HG02571 (cell line): ENCODE results near the gene GPC2.
"Not testable (repeated sequence)": the region's sequence is repeated elsewhere in the genome, so short reads cannot be mapped to it uniquely, and the experiment has no call there.

Experiments
- ATAC-seq: cut with Tn5 transposase; IDR thresholded peaks from one replicate; pipeline ENCODE4 v1.9.1; 2021; ENCODE audit warnings: mild to moderate bottlenecking, moderate library complexity; ENCODE audit not compliant: unreplicated experiment

GPC2 gene

DNA sequence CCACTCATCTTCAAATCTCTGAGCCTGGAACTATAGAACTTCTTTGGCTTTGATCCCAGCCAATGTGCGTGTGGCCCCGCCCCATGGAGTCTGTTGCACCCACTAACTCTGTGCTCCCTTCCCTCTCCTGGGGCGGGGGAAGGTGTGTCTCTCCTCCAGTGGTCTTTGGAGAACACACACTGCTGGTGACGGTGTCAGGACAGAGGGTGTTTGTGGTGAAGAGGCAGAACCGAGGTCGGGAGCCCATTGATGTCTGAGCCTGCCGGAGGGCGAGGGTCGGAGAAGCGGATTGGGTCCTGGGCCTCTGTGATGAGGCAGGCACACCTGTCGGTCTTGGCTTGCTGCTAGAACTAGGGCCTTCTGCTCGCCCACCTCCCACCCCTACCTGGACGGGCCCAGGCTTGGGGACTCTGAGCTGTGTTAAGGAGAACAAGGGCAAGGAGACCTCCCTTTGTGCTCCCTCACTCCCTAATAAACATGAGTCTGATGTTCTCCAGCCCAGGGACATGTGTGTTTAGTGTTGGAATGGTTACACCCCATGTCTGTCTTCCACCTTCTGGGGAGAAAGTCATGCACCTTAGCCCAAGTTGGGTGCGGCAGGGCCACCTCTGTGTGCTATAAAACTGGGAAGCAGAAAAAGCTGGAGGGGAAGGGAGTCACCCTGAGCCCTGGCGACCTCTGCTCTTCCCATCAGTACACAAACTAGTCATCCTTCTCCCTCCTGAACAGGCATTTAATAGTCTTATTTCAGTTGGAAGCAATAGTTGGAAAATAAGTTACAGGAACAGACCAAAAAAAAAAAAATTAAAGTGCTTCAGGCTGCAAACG is 23.3 kb downstream of the GPC2 start:
- no peak for ATAC-seq

DNA sequence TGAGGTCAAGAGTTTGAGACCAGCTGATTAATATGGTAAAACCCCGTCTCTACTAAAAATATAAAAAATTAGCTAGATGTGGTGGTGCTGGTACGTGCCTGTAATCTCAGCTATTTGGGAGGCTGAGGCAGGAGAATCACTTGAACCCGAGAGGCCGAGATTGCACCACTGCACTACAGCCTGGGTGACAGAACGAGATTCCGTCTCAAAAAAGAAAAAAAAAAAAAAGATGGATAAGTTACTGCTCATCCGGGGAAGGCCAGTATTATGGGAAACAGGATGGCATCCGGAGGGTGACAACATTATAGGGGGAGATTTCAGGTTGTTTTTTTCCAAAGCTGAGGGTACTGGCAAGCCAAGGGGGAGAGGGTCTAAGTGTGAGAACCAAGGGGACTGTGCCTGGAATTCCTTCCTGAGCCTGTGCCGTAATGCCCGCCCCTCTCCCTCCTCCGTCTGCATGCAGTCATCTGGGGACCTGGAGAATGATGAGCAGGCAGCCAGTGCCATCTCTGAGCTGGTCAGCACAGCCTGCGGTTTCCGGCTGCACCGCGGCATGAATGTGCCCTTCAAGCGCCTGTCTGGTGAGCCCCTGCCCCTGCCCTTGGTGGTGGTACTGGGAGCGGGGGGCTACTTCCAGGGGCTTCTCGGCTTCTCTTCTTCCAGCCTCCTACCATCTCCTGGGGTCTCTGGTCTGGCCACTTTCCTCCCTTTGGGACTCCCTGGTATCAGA is 24.1 kb downstream of the GPC2 start:
- ATAC-seq: no peak

DNA sequence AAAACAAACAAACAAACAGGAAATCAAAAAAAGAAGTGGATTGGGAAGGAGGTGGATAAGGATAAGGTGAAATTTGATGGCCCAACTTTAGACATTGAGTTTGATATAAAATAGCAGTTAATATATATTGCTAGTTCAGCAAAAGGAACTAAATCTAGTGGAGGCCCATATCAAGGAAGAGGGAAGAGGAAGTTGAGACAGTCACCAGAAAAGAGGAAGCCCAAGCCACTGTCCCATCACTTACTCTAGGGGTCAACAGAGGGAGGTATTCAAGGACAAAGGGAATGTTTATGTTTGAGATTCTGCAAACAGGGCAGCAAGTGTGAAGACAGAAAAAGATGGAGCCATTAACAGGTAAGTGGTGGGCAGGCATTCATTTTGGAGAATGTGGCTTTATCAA is 24.8 kb downstream of the GPC2 start:
- no peak for ATAC-seq

DNA sequence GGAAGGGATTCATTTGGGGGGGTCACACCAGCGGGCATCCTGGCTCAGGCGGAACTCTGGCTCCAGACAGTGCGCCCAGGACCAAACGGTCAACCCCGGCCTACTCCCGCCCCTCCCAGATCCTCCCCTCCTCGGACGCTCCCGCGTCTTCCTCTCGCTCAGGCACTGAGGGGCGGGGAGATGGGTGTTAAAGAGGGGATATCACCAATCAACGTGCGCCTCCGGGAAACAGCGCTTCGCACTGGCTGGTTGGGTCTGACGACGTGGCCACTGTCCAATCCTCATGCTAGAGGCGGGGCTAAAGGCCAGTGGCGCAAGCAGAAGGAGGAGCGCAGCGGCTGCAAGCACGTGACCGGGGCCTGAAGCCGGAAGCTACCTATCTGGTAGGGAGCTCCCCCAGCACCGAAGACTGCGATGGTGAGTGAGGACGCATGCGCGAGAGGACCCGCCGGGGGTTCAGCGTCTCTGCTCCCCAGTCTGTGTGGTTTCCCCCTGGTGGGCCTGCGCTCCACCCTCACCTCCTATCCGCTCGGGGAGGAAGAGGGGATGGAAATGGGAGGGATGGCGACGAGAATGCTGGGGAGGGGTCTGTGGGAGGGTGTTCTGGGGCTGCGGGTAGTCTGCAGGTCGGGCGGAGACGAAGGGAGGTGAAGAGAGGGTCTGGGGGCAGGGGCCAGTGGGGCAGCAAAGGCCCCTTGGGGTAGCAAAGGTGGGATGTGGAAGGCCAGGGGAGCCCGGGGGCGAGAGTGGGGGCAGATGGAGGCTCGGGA is 28.4 kb downstream of the GPC2 start, which contains the start of gene LAMTOR4:
LAMTOR4 (plus strand) TSS at position 360 of the 770 bp plus-strand sequence; CDS start at position 415, 55 bp downstream.
- ATAC-seq: peak; percentile 98

DNA sequence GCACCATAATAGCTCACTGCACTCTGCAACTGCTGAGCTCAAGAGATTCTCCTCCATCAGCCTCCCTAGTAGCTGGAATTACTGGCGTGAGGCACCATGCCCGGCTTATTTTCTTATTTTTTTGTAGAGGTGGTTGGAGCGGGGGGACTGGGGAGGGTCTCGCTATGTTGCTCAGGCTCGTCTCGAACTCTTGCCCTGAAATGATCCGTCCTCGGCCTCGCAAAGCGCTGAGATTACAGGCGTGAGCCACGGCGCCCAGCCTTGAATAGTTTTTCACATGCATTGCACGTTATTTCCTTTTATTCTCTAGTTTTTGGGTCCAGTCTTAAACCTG is 29.0 kb downstream of the GPC2 start:
- no peak for ATAC-seq

DNA sequence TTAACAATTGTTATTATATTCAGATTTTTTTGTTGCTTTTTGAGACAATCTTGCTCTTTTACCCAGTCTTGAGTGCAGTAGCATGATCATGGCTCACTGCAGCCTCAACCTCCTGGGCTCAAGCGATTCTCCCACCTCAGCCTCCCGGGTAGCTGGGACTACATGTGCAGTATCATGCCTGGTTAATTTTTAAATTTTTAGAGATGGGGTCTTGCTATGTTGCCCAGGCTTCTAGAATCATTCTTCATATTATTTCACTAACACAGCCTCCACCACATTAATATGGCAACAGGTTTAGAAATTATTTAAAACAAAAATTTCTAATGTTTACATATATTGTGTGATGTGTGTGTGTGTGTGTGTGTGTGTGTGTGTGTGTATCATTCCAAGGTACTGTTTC is 29.9 kb downstream of the GPC2 start:
- no peak for ATAC-seq

DNA sequence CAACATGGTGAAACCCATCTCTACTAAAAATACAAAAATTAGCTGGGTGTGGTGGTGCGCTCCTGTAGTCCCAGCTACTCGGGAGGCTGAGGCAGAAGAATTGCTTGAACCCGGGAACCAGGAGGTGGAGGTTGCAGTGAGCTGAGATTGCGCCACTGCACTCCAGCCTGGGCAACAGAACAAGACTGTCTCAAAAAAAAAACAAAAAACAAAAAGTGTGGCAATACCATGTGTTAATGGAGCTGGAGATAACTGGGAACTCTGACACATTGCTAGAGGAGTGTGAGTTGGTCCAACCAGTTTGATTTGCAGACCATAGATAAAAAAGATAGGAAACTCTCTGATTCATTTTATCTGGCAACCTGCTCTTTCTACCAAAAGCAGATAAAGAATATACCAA is 30.8 kb downstream of the GPC2 start:
- ATAC-seq: not testable (repeated sequence)

DNA sequence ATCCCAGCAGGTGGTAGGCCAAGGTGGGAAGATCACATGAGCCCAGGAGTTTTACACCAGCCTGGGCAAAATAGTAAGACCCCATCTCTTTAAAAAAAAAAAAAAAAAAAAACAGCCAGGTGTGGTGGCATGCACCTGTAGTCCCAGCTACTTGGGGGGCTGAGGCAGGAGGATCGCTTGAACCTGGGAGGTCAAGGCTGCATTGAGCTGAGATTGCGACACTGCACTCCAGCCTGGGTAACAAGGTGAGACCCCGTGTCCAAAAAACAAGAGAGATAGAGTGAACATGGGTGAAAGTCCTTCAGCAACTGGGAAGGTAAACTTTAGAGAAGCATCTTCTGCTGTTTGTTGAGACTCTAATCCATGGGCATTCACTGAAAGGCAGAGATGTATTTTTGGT is 34.7 kb downstream of the GPC2 start:
- ATAC-seq: no peak

DNA sequence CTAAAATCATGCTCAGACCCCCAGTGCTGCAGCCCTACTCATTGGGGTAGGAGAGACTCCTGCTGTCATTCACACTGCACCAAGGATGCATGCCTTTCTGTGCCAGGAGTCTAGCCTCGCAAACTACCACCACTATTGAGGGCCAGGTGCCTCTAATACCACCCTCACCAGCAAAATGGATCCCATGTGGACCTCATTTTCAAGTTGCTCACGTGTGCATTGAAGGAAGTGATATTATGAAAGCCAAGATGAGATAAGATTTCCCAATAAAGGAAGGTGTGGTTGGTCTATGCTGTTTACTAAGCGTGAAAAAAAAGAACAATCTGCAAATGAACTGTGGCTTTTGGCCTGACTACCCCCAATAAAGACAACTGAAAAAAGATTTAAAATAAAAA is 35.6 kb downstream of the GPC2 start:
- no peak for ATAC-seq

DNA sequence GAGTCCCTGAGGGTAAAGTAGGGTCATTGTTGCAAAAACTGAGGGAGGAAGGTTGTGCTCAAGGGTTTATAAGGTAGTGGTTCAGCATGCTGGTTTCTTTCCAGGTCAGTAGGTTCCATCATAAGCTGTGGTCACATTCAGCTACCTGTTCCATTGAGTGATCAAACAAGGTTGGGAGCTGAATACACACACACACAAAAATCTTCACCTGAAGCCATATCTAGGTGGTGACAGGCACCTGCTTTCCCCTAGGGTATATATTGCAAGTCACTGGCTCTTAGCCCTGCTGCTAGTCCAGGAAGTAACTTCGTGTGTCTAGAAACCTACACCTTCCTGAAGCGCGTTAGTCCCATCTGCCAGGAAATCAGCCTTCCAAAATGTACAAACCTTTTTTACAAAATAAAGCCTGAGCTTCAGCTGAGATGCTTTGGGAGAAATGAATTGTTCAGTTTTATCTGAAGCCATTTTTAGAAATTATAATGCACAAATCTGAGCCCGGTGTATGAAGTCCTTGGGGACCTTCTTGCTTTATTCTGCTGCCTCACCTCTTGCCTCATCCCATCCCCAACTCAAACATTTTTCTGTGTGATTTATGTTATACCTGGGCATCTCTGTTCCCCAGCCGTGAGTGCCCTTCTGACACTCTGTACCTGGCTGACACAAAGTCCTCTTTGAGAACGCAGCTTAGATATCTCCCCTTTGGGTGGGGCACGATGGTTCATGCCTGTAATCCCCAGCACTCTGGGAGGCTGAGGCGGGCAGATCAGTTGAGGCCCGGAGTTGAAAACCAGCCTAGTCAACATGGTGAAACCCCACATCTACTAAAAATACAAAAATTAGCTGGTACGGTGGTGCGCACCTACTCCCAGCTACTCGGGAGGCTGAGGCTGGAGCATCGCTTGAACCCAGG is 39.1 kb downstream of the GPC2 start:
- ATAC-seq: no peak

DNA sequence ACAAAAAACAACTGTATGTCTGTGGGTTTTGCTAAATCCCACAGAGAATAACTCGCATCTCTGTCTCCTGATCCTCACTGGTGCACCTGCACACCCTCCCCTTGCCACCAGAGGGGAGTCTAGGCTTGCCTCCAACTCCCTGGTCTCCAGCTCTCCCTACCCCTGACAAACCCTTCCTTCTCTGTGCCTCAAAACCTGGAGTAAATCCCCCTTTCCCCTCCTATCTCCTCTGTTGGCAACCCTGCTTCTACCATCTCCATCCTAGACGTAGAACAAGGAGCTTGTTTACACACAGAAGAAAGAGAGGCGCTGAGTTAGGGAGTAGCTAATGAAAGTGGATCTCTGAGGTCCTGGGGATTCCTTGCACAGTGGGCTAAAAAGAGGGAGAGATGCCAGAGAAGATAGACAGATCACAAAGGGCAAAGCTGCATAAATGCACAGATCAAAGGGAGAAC is 44.5 kb downstream of the GPC2 start:
- no peak for ATAC-seq

DNA sequence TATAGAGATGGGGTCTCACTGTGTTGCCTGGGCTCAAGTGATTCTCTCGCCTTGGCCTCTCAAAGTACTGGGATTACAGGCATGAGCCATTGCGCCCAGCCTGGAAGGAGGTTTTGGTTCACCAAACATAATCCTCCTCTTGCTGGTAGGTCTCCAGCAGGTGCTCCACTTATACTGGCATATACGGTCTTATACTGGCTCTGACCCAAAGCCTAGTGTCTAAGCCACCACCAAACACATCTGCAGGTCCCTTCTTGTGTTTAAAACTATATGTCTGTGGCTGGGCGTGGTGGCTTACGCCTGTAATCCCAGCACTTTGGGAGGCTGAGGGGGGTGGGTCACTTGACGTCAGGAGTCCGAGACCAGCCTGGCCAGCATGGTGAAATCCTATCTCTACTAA is 45.1 kb downstream of the GPC2 start:
- no peak for ATAC-seq

DNA sequence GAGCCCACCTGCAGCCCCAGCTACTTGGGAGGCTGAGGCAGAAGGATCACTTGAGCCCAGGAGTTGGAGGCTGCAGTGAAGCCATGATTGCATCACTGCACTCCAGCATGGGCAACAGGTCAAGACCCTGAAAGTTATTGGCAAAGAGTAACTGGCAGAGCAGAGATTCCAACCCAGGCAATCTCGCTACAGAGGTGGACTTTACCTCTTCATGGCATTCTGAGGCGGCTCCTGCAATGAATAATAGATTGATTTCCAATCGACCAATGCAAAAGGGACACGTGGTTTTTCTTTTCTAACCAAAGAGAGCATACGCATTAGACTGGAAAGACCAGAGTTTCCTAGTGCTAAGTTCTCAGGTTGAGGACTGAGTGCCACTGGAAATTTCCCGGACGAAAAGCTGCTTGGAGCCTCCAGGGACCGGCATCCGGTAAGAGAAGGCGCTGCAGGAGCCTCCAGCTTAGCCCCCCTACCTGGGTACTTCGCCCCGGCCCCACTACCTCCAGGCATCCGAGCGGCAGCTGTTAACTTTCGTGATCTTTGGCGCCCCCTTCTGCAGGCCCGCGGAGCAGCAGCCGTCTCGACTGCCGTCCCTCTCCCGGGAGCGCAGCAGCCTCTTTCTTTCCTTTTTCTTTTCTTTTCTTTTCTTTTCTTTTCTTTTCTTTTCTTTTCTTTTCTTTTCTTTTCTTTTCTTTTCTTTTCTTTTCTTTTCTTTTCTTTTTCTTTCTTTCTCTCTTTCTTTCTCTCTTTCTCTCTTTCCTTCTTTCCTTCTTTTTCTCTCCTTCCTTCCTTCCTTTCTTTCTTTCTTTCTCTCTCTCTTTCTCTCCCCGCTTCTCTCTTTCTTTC is 46.4 kb downstream of the GPC2 start:
- no peak for ATAC-seq

DNA sequence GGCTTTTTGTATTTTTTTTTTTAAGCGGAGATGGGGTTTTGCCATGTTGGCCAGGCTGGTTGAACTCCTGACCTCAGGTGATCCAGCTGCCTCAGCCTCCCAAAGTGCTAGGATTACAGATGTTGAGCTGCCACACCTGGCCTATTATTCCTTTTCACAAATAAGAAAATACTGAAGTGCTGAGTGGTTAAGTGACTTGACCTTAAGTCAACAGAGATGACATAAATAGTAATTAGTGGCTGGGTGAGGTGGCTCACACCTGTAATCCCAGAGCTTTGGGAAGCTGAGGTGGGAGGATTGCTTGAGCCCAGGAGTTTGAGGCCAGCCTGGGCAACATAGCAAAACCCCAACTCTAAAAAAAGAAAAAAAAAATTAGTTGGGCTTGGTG is 47.0 kb downstream of the GPC2 start:
- ATAC-seq: not testable (repeated sequence)

DNA sequence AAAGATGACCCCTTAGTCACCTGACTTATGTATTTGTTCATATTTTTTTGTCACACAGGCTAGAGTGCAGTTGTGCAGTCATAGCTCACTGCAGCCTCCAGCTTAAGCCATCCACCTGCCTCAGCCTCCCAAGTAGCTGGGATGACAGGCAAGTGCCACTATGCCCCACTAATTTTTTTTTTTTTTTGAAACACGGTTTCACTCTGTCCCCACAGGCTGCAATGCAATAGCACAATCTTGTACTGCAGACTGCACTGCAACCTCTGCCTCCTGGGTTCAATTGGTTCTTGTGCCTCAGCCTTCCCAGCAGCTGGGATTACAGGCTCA is 48.6 kb downstream of the GPC2 start:
- no peak for ATAC-seq

DNA sequence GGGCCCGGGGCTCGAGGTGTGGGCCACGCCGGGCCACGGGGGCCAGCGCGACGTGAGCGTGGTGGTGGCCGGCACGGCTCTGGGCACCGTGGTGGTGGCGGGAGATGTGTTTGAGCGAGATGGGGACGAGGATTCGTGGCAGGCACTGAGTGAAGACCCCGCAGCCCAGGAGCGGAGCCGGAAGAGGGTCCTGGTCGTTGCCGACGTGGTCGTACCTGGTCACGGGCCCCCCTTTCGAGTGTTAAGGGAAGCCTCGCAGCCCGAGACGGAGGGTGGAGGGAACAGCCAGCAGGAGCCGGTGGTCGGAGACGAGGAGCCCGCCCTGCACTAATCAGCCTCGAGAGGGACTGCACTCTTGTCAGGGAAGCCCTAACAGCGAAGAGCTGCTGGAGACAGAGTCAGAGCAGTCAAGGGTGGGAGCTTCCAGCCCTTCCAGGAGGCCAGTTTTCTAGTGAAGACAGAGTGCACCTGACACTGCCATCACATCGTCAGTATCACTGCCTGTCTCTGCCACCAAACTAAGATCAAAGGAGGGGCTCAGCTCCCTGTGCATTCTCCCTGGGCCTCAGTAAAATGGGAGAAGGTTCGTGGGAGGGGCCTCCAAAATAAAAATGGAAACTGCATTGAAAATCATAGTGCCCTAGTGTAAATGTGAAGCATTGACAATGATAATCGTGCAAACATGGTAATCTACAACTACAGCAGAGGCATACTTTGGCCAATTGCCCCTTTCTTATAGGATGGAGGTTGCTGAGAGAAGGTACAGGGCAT is 49.1 kb downstream of the GPC2 start:
- ATAC-seq: no peak

DNA sequence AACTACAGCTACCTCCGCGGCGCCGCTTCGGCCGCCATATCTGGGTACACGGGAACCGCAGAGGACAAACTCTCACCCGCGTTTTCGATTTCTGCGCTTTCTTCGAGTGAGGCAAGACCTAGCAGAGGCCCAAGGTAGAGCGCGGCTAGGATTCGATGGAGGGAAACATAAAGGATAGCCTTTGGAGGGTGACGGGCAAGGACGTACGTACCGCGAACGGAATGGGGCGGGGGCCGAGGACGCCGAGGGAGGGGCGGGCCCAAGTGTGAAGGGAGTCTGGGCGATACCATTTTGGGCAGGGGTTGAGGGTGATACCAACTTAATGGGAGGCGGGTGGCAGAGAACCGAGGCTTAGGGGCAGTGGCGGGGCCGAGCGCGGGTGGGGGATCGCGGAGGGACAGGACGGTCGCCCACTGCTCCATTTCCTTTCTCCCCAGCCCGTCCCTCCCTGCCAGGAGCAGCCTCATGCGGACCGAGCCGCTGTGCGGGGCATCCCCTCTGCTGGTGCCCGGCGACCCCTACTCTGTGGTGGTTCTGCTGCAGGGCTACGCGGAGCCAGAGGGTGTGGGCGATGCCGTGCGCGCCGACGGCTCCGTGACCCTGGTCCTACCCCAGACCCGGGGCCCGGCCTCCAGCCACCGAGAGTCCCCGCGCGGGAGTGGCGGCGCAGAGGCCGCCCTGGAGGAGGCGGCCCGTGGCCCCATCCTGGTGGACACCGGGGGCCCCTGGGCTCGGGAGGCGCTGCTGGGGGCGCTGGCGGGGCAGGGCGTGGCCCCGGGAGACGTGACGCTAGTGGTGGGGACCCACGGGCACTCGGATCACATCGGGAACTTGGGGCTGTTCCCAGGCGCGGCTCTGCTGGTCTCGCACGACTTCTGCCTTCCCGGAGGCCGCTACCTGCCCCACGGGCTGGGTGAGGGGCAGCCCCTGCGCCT is 50.0 kb downstream of the GPC2 start, which contains the start of gene MBLAC1:
MBLAC1 (plus strand) TSS at position 37 of the 935 bp plus-strand sequence; CDS start at position 466, 429 bp downstream.
- peak; percentile 61 for ATAC-seq
